Measurements from ENCODE around the gene FBXO24.

FBXO24 gene

DNA sequence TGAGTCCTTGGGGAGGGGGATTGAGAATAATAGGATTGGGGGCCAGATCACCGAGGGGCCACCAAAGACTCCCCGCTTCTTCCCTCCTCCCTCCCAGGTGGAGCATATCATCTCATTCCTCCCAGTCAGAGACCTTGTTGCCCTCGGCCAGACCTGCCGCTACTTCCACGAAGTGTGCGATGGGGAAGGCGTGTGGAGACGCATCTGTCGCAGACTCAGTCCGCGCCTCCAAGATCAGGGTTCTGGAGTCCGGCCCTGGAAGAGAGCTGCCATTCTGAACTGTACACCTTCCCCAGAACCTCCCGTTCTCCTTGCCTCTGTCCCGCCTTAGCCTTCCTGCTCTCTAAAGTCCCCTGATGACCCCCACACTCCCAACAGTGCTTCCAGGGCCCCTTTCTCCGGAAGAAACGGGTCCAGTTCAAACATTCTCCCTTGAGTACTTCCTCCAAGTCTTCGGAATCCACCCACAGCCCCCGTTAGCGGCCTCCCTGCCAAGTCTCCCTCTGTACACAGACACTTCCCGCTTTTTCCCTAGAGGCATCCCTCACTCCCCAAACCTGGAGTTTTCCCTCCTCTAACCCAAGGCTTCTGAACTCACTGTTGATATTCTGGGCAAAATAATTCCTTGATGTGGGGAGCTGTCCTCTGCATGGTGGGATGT, 4.1 kb downstream of the FBXO24 start:
- no peak for DNase-seq (ENCODE audit: low read depth in 3 of 3)

DNA sequence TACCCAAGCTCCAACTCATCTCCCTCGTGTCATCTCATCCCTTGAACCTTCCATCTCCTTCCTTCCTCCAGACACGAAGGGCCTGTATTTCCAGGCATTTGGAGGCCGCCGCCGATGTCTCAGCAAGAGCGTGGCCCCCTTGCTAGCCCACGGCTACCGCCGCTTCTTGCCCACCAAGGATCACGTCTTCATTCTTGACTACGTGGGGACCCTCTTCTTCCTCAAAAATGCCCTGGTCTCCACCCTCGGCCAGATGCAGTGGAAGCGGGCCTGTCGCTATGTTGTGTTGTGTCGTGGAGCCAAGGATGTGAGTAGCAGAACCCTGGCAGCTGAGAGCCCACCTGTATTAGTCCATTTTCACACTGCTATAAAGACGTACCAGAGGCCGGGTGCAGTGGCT, 5.5 kb downstream of the FBXO24 start:
- DNase-seq (ENCODE audit: low read depth in 3 of 3) = no peak

DNA sequence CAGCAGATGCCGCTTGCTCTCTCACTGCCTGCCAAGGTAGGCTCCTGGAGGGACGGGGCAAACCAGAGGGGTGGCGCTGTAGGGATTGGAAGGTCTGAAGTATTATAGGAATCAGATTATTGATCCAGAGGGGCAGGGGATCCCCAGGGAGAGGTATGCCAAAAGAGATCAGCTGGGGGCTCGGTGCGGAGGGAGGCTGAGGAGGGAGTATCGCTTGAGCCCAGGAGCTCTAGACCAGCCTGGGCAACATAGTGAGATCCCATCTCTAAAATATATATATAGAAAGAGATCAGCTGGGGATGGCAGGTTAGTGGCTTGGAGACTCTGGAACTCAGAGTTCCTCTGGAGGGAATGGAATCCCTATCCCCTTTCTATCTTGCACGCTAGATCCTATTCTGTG, 9.1 kb downstream of the FBXO24 start:
- DNase-seq (ENCODE audit: low read depth in 3 of 3) = no peak

DNA sequence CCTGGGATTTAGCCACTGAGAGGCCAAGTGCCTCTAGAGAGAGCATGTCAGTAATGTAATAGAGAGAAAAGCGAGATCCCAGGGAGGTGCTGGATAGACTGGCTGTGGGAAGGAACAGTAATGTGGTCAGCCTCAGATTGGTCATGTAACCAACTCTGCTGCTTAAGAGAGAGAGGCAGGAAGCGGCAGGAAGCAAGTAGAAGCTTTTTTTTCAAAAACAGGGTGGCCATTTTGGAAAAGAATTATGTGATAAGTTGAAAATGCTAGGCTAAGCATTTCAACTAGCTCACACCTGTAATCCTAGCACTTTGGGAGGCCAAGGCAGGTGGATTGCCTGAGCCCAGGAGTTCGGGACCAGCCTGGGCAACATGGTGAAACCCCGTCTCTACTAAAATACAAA, 12.3 kb downstream of the FBXO24 start:
- DNase-seq (ENCODE audit: low read depth in 3 of 3) = no peak

DNA sequence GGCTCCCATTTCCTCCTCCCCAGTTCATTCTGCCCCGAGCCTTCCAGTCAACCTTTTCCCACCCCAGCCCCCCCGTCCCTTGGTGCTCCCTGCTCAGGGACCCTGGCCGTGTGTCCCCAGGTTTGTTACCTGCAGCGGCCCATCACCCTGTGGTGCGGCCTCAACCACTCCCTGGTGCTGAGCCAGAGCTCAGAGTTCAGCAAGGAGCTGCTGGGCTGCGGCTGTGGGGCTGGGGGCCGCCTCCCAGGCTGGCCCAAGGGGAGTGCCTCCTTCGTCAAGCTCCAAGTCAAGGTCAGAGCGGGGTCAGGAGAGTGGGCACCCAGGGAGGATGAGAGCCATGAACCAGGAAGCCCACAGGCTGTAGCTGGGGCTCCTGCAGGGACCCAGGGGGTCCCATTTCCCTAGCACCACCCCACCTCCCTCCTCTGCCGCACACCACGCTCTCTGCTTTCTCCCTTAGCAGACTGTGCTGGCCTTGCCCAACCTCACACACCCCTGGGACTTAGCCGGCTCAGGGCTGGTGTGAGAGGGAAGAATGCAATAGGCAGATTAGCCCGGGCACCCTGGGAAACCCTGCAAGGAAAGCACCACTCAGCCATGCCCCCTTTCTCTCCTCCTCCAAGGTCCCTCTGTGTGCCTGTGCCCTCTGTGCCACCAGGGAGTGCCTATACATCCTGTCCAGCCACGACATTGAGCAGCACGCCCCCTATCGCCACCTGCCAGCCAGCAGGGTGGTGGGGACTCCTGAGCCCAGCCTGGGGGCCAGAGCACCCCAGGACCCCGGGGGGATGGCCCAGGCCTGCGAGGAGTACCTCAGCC, 14.0 kb downstream of the FBXO24 start:
- no peak for DNase-seq (ENCODE audit: low read depth in 3 of 3)

DNA sequence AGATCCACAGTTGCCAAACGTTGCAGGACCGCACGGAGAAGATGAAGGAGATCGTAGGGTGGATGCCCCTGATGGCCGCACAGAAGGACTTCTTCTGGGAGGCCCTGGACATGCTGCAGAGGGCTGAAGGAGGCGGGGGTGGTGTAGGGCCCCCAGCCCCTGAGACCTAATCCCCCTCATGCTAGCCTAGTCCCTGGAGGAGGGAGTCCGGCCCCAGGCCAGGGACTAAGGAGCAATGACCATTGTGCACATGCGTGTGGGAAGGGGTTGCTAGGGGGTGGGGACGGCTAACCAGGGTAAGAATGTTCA, 14.6 kb downstream of the FBXO24 start:
- DNase-seq (ENCODE audit: low read depth in 3 of 3) = no peak

DNA sequence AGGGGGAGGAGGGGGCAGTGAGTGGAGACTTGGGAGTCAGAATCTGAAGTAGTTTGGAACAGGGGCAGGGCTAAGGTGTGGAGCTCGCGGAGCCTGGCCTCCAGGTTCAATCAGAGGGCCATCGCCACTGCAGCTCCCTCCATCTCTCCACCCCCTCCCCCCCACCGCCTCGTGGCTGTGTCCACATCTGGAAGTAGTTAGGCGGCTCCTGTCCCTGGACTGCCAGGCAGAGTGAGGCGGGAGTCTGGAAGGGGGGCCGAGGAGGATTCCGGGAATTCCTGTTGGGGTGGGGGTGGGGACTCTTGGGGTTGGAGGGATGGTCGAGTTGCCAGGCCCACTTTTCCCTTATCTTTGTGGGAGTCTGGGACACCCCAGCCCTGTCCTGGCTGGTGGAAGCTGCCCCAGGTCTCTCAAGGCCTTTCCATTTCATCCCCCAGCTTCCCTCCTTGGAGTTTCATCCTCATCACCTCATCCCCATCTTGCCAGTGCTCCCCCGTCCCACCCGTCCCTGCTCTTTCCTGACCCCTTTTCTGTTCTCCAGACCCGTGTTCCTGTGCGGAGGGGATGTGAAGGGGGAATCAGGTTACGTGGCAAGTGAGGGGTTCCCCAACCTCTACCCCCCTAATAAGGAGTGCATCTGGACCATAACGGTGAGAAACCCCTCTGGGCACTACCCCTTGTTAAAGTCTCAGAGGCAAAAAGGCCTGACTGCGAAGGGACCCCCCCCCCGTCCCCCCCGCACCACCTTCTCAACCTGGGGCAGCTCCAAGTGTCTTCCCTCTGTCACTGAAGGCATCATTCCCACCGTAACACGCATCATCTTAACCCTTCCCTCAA, 17.0 kb downstream of the FBXO24 start:
- no peak for DNase-seq (ENCODE audit: low read depth in 3 of 3)

DNA sequence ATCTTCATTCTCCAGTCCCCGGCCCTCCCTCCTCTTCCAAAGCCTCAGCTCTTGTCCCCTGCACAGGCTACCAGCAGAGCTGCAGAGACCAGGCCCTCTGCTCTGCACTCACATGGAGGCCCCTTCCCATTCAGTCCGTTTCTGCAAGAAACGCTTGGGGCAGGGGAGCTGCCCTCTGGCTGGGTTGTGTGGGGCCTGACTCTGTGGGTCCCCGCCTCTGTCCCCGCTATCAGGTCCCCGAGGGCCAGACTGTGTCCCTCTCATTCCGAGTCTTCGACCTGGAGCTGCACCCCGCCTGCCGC, 17.5 kb downstream of the FBXO24 start:
- DNase-seq (ENCODE audit: low read depth in 3 of 3) = no peak

DNA sequence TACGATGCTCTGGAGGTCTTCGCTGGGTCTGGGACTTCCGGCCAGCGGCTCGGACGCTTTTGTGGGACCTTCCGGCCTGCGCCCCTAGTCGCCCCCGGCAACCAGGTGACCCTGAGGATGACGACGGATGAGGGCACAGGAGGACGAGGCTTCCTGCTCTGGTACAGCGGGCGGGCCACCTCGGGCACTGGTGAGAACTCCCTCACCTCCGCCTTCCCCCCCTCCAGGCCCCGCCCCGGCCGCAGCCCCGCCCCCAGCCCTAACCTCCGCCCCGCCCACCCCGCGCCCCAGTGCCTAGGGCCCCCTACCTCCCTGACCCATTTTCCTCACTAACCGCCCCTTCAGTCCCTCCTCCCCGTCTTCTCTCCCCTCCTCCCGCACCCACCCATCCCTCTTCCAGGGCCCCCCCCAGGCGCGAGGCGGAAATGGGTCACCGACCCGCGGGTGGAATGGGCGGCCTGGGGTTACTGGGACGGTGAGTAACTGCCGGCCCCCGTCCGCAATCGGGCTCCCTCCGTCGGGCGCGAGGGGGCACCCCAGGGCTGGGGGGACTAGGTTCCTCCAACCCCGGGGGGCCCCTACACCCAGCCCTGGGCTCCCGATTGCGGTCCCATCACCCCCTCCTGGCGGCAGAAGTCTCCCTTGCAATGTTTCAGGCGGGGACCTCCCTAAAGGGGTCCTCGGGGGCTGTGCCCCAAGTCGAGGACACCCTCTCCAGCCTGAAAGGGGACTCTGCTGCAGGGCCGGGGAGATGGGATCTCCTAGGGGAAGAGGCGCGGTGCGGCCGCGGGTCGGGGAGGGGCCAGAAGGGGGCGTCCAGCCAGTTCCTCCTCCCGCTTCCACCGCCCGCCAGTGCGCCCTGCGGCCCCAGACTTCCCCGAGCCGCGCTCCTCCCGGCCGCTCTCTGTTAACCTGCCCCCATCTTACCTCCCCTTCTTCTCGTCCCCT, 18.2 kb downstream of the FBXO24 start:
- DNase-seq (ENCODE audit: low read depth in 3 of 3) = peak; percentile 48 to 49 (median 49)

DNA sequence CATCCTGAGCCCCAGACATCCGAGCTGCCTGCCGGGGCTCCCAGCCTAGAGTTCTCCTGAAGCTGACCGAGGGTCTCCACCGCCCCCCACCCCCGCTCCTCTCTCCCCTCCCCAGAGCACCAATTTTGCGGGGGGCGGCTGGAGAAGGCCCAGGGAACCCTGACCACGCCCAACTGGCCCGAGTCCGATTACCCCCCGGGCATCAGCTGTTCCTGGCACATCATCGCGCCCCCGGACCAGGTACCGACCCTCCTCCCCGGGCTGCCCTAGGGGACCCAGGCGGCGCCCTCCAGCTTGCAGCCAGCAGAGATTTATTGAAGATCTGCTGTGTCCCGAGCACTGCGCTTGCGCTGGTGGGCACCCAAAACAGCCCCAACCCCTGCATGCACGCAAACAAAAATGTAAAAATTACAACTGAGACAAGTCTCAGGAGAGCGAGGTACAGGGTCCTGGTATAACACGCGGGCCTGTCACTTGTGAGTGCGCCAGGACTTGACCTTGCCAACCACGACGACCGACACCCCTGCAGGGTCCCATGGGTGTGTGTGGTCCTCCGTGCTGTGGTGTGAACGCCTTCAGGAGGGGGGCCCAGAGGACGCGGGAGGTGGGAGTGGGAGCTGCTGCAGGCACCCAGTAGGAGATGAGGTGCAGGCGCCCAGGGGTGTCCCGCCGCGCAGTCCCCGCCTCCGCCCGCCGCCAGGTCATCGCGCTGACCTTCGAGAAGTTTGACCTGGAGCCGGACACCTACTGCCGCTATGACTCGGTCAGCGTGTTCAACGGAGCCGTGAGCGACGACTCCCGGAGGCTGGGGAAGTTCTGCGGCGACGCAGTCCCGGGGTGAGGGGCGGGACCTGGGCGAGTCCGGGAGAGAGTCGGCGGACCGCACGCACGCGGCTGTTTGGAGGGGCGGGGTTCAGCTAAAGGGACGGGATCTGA, 19.1 kb downstream of the FBXO24 start:
- DNase-seq (ENCODE audit: low read depth in 3 of 3) = no peak

DNA sequence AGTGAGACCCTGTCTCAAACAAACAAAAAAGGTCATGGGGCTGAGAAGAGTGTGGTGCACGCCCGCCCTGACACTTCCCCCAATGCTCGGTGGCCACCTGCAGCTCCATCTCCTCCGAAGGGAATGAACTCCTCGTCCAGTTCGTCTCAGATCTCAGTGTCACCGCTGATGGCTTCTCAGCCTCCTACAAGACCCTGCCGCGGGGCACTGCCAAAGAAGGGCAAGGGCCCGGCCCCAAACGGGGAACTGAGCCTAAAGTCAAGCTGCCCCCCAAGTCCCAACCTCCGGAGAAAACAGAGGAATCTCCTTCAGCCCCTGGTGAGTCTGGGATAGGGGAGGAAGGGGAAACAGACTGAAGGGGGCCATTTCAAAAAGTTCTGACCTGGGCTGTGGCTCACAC, 20.2 kb downstream of the FBXO24 start:
- no peak for DNase-seq (ENCODE audit: low read depth in 3 of 3)

DNA sequence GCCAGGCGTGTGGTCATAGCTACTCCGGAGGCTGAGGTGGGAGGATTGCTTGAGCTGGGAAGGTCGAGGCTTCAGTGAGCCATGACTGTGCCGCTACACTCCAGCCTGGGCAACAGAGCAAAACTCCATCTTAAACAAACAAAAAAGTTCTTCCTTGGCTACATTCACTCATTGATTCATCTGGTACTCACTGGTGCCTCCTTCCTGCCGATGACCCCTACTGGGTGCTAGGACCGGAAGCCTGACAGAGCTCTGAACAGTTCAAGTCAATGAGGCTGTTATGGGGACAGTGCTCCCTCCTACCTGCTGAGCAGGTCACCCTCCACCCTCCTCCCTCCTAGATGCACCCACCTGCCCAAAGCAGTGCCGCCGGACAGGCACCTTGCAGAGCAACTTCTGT, 21.0 kb downstream of the FBXO24 start:
- DNase-seq (ENCODE audit: low read depth in 3 of 3) = no peak

DNA sequence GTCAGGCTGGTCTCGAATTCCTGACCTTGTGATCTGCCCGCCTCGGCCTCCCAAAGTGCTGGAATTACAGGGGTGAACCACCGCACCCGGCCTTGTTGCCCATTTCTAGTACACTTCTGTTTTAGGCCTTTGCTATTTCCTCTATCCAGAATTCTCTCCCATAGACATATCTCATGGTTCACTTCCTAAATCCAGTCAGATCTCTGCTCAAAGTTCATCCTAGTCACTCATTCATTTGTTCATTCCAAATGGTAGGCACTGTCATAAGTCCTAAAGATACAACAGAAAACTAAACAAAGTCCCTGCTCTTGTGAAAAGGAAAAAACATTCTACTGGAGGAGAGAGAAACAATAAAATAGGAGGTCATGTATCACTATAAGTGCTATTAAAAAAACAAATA, 23.8 kb downstream of the FBXO24 start:
- no peak for DNase-seq (ENCODE audit: low read depth in 3 of 3)

DNA sequence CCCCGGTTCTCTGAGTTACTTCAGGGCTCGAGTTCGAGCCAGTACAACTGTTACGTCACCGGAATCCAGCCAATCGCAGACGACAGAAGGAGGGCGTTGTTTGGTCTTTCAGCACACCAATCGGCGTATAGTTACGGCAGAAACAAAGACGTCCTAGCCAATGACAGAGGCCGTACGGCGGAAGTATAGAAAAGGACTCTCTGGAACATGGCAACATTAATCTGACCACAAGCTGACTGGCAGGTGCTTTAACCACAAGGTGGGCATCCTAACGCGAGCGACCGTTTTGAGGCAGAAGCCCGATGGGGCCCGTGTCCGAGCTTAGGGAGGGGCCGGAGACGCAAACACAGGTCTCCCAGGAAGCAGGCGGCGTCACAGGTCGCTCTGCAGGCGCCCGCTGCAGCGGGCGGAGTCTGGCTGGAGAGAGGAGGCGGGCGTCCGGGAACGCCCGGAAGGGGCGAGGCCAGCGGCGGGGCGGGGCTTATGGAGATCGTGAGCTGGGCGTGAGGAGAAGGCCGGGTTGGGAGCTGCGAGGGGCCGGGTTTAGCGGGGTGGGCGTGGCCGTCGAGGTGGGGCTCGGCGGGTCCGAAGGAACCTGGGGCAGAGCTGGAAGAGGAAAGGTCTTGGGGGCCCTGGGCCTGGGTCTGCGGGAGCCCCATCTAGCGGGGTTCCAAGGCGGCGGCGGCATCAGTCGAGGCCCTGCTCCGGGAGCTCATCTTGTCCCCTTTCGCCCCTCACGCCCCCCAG, 26.0 kb downstream of the FBXO24 start, which contains the start of gene MOSPD3:
Gene MOSPD3, plus strand, starts transcription at position 558 of the 747 bp plus-strand sequence. CDS start 252 bp downstream, outside the sequence.
- peak; percentile 95 to 99 (median 97) for DNase-seq (ENCODE audit: low read depth in 3 of 3)

DNA sequence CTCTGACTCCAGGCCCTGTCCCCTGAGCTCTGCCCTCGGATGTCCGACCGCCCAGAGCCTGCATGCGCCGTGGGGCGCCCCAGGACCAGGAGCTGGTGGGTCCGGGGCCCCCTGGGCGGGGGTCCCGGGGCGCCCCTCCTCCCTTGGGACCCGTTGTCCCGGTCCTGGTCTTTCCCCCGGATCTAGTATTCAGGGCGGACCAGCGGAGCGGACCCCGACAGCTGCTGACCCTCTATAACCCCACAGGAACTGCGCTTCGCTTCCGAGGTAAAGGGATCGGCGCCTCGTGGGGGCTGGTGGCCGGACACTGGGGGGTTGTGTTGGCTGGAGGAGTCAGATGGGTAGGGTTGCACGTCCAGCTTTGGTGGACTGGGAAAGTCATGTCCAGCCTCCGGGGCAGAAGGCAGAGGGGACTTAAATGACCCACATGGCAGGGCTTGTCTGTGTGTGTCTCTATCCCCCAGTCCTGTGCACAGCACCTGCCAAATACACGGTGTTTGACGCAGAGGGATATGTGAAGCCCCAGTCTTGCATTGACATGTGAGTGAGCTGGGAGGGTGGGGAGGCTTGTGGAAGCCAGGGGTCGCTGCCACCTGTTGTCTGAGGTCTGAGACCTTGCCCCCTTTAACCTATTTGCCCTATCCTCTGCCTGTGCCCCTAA, 26.7 kb downstream of the FBXO24 start:
- no peak for DNase-seq (ENCODE audit: low read depth in 3 of 3)

DNA sequence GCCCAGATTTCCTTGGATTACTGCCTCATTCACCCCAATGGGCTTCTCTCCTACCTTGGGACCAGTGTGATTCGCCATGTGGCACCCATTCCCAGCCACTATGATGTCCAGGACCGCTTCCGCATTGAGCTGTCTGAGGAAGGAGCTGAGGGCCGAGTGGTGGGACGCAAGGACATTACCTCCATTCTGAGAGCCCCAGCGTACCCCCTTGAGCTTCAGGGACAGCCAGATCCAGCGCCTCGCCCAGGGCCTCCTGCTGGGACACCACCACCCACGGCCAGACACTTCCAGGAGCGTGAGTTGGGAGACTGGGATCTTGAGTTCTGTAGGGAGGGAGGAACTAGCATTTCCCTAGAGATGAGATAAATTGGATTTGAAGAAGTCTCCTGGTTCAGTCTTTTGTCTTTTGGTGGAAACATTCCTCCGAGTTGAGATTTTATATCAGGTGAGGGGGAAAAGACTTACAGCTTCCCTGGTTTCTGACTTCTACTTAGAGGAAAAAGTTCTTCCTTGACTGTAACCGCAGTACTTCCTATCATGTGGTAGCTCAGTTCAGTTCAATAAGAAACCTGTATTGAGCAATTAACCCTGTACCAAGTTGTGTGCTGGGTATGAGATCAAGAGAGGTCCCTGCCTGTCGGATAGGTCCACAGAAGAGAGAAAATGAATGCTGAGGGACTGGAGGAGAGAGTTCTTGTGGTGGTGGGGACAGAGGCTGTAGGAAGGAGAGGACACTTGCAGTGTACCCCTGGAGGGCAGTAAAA, 27.5 kb downstream of the FBXO24 start:
- no peak for DNase-seq (ENCODE audit: low read depth in 3 of 3)

DNA sequence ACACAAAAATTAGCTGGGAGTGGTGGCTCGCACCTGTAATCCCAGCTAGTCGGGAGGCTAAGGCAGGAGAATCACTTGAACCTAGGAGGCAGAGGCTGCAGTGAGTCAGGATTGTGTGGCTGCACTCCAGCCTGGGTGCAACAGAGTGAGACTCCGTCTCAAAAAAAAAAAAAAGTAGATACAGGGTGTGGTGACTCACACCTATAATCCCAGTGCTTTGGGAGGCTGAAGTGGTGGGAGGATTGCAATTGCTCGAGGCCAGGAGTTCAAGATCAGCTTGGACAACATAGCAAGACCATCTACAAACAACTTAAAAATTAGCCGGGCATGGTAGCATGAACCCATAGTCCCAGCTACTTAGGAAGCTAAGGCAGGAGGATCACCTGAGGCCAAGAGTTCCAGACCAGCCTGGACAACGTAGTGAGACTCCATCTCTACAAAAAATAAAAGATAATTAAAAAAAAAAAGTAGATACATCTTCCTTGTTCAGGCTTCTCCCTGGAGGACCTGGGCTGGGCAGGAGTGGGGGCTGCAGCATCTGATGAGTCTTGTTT, 28.3 kb downstream of the FBXO24 start:
- no peak for DNase-seq (ENCODE audit: low read depth in 3 of 3)

DNA sequence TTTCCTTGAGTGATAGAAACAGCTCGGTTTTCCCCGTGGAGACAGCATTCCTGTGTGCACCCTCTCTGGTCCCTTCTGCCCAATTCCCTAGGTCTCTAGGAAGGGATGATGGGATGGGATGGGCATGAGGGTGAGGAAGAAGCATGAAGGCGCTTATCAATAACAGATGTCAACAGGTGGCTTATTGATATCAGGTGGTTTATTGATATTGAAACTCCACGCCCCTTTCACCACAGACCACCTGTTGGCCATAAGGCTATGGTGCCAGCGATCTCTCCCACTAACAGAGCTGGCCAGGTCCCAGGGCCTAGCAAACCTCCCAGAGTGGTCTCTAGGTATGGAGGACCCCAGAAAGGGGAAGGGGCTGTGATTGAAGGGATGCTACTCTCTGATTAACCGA, 34.1 kb downstream of the FBXO24 start:
- DNase-seq (ENCODE audit: low read depth in 3 of 3) = no peak
